ENCODE results near the gene ENSA.
"Not testable (repeated sequence)": the region's sequence is repeated elsewhere in the genome, so short reads cannot be mapped to it uniquely, and the experiment has no call there.

ENSA gene

DNA sequence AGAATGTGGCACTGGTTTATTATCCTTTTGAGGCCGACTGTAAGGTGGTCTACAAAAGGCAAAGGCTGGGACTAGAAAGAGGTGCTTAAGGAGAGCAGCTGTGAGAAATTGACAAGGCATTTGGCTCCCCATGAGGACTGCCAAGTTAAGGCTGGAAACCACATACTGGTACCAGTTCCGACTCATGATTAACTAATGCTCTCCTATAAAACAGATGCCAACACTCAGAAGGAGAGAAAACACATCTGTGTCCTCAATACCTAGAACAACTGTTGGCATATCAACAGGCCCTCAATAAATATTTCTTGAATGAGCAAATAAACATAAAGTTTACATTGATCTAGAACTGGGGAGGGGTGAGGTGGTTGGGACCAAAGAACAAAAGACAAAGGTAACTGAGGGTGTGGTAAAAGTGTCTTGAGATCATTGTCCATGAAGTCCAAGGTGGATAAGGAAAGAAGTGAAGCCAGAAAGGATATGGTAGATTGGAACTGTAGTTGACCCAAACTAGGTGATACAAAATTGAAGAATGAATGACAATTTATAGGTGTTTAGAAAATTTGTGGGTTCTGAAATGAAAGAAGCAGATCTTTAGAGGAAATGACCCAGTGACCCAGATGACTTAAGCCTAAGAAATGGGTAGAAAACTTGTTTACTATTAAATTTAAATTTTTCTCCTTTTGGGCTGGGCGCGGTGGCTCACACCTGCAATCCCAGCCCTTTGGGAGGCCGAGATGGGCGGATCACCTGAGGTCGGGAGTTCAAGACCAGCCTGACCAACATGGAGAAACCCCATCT is 33.1 kb downstream of the ENSA start:
- in situ Hi-C loops (cut with MboI; ENCODE audit: low pct_unique_long_range_greater_than_20kb, low sequenced_read_pairs) = no loop called here
- no peak for DNase-seq

DNA sequence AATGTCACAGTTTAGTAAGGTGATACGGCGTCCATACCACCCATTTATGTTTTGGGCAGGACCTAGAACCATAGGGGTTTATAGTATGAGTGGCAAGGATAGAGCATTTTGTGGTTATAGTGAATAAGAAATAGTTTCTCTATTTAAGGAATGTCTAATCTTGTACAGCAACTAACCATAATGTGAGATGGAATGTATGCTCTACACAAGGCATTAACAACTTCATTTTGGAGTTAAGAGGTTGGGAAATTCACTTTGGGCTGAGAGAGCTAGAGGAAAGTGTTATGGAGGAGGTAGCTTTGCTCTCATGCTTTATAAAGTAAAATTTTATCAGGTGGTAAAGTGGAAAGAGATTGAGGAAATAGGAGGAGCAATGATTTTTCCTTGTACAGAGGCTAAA is 47.0 kb downstream of the ENSA start:
- DNase-seq = no peak
- in situ Hi-C loops (cut with MboI; ENCODE audit: low pct_unique_long_range_greater_than_20kb, low sequenced_read_pairs) = no loop called here

DNA sequence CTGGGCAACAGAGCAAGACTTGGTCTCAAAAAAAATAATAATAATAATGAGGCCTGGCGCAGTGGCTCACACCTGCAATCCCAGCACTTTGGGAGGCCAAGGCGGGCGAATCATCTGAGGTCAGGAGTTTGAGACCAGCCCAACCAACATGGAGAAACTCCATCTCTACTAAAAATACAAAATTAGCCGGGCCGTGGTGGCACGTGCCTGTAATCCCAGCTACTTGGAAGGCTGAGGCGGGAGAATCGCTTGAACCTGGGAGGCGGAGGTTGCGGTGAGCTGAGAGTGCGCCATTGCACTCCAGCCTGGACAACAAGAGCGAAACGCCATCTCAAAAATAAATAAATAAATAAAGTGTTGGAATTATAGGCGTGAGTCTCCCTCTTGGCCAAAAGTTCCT is 47.5 kb downstream of the ENSA start:
- in situ Hi-C loops (cut with MboI; ENCODE audit: low pct_unique_long_range_greater_than_20kb, low sequenced_read_pairs) = not testable (repeated sequence)

DNA sequence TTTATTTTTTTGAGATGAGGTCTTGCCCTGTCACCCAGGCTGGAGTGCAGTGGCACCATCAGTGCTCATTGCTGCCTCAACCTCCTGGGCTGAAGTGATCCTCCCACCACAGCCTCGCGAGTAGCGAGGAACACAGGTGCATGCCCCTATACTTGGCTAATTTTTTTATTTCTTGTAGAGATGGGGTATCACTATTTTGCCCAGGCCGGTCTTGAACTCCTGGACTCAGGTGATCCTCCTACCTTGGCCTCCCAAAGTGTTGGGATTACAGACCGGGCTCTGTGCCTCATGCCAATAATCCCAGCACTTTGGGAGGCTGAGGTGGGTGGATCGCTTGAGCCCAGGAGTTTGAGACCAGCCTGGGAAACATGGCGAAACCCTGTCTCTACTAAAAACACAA is 48.0 kb downstream of the ENSA start:
- DNase-seq; in situ Hi-C loops (cut with MboI; ENCODE audit: low pct_unique_long_range_greater_than_20kb, low sequenced_read_pairs): not testable (repeated sequence)

More for the DNA sequence above, 47.5 kb downstream of the ENSA start:
- not testable (repeated sequence) for DNase-seq

DNA sequence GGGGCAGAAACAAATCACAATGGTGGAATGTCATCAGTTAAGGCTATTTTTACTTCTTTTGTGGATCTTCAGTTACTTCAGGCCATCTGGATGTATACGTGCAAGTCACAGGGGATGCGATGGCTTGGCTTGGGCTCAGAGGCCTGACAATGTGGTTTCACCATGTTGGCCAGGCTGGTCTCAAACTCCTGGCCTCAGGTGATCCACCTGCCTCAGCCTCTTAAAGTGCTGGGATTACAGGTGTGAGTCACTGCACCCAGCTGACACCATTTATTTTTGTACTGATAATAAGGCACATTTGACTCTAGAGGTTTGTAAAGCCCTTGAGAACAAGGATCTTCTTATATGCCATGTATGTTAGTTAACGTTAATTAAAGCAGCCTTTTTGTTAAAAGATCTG is 48.4 kb downstream of the ENSA start:
- DNase-seq; in situ Hi-C loops (cut with MboI; ENCODE audit: low pct_unique_long_range_greater_than_20kb, low sequenced_read_pairs): not testable (repeated sequence)

DNA sequence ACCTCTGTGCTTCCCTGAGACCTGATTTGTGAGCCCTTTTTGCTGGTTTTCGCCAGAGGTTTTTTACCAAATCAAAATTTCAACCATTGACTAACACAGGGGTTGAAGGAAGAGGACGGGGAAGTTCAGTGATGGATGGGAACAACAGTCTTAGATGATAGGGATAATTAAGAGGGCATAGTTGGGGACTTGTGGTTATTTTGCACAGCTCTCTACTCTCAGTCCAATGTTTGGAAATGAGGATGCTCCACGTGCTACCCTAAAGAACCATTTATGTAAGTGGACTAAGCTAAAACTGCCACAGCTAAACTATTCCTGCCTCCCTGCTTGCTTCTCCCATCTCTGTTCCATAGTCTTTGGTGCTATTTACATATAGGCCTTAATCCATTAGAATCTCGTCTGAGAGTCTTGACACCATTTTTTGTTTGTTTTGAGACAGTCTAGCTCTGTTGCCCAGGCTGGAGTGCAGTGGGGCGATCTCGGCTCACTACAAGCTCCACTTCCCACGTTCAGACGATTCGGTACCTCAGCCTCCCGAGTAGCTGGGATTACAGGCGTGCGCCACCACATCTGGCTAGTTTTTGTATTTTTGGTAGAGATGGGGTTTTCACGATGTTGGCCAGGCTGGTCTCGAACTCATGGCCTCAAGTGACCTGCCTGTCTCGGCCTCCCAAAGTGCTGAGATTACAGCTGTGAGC is 49.3 kb downstream of the ENSA start:
- DNase-seq = no peak
- in situ Hi-C loops (cut with MboI; ENCODE audit: low pct_unique_long_range_greater_than_20kb, low sequenced_read_pairs) = no loop called here

DNA sequence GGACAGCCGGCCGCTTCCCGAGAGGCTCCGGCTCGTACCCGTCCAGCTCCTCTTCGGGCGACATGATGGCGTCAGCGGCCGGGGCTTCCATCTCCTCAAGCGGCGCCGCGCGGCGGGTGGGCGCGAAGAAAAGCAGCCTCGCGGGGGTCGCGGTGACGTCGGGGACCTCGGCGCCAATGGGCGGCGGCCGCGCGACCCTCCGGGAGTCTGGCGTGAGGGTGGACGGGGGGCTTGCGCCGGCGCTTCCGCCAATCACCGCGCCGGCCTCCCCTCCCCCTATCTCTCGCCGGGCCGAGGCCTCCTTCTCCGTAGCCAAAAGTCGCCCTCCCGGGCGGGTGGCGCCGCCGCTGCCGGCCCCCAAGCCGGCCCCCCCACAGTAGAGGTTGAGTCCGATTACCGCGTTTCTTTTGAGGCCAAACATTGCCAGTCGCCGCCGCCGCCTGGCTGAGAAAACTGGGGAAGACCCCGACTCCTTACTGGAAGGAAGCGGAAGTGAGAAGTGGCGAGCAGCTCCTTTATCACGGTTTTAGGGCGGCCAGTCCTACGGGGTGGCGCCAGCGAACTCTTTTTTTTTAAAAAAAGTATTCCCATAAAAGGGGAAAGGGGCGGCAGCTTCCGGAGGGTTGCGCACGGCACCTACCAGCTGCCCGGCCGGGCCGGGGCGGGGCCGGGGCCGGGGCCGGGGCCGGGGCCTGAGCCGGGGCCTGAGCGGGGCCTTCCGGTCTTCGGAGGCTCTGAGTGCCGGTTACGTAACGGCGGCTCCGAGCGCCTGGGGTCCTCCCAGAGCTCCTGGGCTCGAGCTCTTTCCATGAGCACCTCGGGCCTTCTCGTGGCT is 50.1 kb downstream of the ENSA start, which contains the start of gene MCL1:
MCL1 (minus strand) TSS at position 501 of the 835 bp plus-strand sequence; CDS start at position 421, 80 bp downstream.
- in situ Hi-C loops (cut with MboI; ENCODE audit: low pct_unique_long_range_greater_than_20kb, low sequenced_read_pairs) = no loop called here

DNA sequence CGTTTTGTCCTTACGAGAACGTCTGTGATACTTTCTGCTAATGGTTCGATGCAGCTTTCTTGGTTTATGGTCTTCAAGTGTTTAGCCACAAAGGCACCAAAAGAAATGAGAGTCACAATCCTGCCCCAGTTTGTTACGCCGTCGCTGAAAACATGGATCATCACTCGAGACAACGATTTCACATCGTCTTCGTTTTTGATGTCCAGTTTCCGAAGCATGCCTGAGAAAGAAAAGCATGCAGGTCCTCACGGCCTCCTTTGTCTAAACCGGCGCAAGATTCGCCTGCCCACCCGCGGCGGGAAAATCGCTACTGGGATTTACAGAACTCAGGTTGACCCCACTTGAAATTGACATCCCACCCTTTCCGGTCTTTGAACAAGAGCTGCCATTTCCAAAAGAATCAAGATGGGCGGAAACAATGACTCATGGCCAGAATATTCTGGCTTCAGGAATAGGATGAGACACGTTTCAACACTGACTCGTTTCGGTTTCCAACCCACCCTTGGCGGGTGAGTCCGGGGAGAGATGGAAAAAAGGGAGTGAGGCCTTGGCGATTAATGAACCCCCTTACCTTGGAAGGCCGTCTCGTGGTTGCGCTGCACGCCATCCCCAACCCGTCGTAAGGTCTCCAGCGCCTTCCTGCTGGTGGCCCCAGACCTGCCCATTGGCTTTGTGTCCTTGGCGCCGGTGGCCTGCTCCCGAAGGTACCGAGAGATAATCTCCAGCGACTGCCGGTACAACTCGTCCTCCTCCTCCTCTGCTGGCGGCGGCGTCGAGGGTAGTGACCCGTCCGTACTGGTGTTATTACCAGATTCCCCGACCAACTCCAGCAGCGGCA is 50.9 kb downstream of the ENSA start:
- DNase-seq = peak; percentile 67
- in situ Hi-C loops (cut with MboI; ENCODE audit: low pct_unique_long_range_greater_than_20kb, low sequenced_read_pairs) = no loop called here

More for the DNA sequence above, 50.1 kb downstream of the ENSA start, which contains the start of gene MCL1:
- peak; percentile 96 for DNase-seq

DNA sequence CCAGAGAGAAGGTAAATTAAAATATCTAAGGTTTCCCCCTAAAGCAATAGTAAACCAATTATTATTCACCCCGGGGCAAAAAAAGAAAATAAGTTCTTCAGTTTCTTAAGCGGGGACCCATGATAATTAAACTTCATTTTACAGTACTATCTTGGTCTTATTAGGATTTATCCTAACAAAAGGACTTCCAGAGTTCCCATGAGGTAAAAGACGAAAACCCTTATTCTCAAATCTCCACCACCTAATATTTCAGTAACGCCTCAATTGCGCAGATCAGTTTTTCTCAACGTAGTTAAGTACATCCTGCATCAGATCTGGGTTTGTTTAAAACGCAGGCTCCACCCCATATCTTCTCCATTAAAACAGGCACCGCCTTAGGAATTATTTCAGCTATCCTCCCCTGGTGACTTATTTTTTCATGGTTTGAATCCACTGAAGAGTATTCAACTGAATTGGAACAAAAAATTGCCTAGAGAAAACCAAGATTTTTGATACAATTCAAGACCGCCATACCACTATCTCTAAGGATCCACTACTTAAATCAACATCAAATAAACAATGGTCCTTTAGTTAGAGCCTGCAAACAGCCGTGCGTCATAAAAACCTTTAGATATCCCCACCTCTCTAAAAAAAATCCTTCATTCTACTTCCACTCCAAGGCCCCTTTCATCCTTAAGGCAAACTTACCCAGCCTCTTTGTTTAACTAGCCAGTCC is 51.7 kb downstream of the ENSA start:
- in situ Hi-C loops (cut with MboI; ENCODE audit: low pct_unique_long_range_greater_than_20kb, low sequenced_read_pairs) = no loop called here
- no peak for DNase-seq

DNA sequence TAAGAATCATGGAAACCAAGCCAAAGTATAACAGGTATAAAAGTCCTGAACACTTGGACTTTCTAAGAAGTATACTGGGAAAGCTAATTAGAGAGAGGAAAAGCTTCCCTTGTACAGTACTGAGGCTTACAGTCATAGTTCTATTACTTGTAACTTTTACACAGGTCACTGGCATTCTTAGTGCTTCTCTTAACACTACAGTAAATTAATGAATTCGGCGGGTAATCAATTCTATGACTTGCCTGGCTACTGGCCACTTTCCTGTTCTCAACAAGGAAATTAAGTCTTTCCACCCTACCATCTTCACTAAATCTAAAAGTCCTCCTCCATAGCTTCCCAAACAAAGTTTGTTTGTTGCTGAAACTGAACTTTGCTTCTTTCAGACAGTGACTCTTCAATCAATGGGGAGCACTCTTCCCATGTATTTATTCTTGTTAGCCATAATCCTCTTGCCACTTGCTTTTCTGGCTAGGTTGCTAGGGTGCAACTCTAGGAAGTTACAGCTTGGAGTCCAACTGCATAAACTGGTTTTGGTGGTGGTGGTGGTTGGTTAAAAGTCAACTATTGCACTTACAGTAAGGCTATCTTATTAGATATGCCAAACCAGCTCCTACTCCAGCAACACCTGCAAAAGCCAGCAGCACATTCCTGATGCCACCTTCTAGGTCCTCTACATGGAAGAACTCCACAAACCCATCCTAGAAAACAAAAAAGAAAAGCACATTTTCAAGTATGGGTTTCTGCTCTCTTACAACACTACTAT is 52.4 kb downstream of the ENSA start:
- in situ Hi-C loops (cut with MboI; ENCODE audit: low pct_unique_long_range_greater_than_20kb, low sequenced_read_pairs) = no loop called here
- no peak for DNase-seq

DNA sequence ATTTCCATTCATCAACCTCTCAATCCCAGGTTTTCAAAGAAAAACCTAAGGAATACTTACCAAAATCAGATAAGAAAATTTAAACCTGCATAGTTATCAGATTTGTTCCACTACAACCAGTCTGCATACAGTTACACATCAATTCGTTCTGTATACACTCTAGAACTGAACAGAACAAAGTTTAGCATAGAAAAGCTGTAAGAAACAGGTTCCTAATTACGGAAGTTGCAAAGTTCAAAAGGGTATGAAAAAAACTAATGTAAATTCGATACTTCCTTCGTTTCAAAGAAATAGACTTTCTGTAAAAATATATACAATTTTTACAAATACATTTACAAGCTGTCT is 53.1 kb downstream of the ENSA start:
- in situ Hi-C loops (cut with MboI; ENCODE audit: low pct_unique_long_range_greater_than_20kb, low sequenced_read_pairs) = no loop called here
- DNase-seq = no peak

DNA sequence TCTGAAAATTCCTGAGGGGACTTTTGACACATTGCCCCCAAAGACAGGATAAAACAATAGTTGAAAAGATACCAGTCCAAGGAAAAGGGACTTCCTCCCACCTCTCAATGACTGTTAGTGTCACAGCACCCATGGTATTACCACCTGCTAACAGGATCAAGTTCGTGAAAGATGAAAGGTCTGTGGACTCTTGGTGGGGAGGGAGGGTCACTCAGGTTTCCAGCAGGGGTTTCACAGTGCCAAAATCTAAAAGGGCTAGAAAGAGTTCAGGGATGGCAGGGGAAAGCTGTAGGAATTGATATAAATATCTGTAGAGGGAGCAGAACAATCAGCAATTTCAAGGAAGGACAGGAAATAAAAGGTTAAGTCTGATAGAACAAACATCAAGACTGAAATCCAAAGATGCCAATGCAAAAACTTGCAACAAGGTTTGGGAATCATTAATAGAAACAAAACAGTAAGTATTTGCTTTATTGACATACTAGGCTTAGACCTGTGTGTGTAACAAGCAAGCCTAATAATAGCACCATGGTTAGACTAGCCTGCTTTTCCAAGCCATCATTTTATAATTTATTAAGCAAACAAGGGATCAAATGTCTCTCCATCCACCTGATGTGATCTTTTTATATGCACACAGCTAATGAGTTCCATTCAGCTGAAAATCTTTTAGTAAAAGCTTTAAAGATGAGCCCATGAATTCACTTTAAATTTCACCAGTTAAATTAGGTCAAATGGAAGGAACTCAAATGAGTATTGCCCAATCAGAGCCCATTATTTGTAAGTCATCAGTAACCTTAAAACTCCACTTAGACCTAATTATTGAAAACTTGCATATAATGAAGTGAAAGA is 53.7 kb downstream of the ENSA start:
- in situ Hi-C loops (cut with MboI; ENCODE audit: low pct_unique_long_range_greater_than_20kb, low sequenced_read_pairs) = no loop called here
- DNase-seq = no peak

DNA sequence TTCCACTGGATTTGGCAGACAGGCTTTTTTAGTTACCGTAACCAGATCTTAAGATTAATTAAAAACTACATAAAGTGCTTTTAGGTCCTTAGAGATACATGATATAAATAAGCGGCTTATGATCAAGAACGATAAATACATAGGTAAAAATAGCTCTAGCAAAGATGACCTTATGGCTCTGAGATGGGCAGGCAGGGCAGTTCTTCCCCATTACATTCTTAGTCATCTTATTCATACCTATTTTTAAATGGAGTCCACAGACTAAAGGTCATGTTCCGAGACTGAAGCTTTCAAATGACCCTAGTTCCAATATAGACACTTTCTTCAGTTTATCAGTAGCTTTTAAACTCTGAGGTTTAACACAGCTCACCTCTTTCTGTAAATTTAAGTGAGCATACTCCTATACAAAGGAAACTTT is 54.3 kb downstream of the ENSA start:
- no peak for DNase-seq
- in situ Hi-C loops (cut with MboI; ENCODE audit: low pct_unique_long_range_greater_than_20kb, low sequenced_read_pairs) = no loop called here

DNA sequence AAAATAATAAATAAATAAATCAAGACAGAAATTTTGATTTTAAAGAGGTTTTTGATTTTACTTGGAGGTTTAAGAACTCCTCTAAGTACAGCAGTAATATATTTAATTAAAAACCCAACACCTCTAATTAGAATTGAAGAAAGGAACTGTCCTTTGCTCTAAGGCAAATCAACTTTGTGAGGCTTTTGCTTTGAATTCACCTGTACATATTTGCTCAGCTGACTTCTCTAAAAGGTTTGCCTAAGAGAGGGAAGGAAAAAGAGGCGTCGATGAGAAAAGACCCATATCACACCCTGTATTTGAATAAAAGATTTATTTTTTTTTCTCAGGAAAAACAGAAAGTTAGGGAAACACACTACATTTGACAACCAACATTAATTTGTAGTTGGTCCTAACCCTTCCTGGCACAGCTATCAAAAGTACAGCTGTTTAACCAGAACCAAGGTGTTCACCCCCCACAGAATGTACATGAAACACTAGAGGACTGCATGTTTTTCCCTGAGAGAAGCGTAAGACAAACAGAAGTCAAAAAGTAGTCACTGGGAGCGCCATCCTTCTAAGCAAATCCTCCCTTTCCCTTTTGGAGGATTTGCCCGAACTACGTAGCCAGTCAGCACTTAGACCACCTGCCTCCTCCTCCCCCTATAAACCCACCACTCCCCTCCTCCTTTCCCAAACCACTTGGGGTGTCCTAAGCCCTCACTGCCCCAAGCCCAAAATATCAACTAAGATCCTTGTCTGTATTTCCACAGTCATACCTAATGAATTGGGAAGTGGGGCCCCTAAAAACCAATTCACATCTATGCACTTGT is 54.9 kb downstream of the ENSA start:
- in situ Hi-C loops (cut with MboI; ENCODE audit: low pct_unique_long_range_greater_than_20kb, low sequenced_read_pairs) = no loop called here
- DNase-seq = no peak

DNA sequence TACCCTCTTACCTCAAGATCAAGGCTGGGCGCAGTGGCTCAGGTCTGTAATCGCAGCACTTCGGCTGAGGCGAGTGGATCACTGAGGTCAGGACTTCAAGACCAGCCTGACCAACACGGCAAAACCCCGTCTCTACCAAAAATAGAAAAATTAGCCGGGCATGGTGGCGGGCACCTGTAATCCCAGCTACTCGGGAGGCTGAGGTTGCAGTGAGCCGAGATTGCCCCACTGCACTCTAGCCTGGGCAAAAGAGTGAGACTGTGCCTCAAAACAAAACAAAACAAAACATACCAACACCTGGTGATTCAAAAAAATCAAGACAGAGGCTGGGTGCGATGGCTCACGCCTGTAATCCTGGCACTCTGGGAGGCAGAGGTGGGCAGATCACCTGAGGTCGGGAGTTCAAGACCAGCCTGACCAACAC is 55.8 kb downstream of the ENSA start:
- in situ Hi-C loops (cut with MboI; ENCODE audit: low pct_unique_long_range_greater_than_20kb, low sequenced_read_pairs); DNase-seq: not testable (repeated sequence)

All from KBM-7 (cell line).